Prostate gland (tissue), 2 donors: ENCODE measurements around the gene USP19. TPM values are rescaled to one million over a fixed set of nuclear protein-coding genes. Genes with fewer than 3 reads are reported as not detected.

Experiments
- DNase-seq: peaks from one replicate; pipeline ENCODE4 v3.0.0-alpha.2; 2019; ENCODE audit warnings: low spot score
- H3K27ac ChIP-seq, 2 donors: fragments of 200-600 bp; sonication (generic); 2 replicates each; pipeline ENCODE4 v1.5.1; 2017 to 2019
- H3K27me3 ChIP-seq: fragments of 200-600 bp; sonication (generic); replicated peaks from 2 replicates; pipeline ENCODE4 v1.5.1; 2019; ENCODE audit not compliant: insufficient read depth
- H3K36me3 ChIP-seq, 2 donors: fragments of 200-600 bp; sonication (generic); 1 replicate in 1 of 2; 2 replicates in 1 of 2; pipeline versions ENCODE4 v1.5.1 to v1.8.1; 2017 to 2019
- H3K4me1 ChIP-seq: fragments of 200-600 bp; sonication (generic); replicated peaks from 2 replicates; pipeline ENCODE4 v1.5.1; 2019
- H3K4me3 ChIP-seq, 2 donors: fragments of 200-600 bp; sonication (generic); 2 replicates each; pipeline ENCODE4 v1.5.1; 2017 to 2019
- H3K9me3 ChIP-seq: fragments of 200-600 bp; sonication (generic); 2 replicates; pipeline ENCODE4 v1.5.1; 2017
- CTCF ChIP-seq, 4 experiments: fragments of 200-600 bp in 2 of 4; fragments of 450-650 bp in 2 of 4; sonication (generic) in 2 of 4; IDR thresholded peaks; 1 replicate in 3 of 4; 2 replicates in 1 of 4; pipeline ENCODE4 v1.5.1; 2016 to 2019; ENCODE audit warnings: antibody characterized with exemption in 4 of 4, mild to moderate bottlenecking in 2 of 4, moderate library complexity in 2 of 4
- POLR2A ChIP-seq: fragments of 450-650 bp; IDR thresholded peaks from one replicate; pipeline ENCODE4 v1.6.1; 2016; ENCODE audit warnings: antibody characterized with exemption, mild to moderate bottlenecking
- POLR2AphosphoS5 ChIP-seq: sonication (generic); formaldehyde crosslinking; IDR thresholded peaks from one replicate; pipeline ENCODE4 v1.6.1; 2017; ENCODE audit warnings: antibody characterized with exemption
- WGBS: methylation state at CpG from one replicate; pipeline ENCODE4 v1.1.5; 2018; 5-methylcytosine and 5-hydroxymethylcytosine counted together
- intact Hi-C: fragments of 100-400 bp; cut with DNase I; formaldehyde crosslinking; loops from one replicate; pipeline ENCODE4 v1.14.2; 2022
- total RNA-seq, 2 donors: library from RNA; depleted of rRNA; stranded (reverse); fragments of >200 nt; gene quantifications; one replicate each; pipeline ENCODE4 v1.1.0, GENCODE V29; 2016

The USP19 gene
- total RNA-seq, 2 donors from 2014 or later = 62.7 to 98.2 TPM

DNA sequence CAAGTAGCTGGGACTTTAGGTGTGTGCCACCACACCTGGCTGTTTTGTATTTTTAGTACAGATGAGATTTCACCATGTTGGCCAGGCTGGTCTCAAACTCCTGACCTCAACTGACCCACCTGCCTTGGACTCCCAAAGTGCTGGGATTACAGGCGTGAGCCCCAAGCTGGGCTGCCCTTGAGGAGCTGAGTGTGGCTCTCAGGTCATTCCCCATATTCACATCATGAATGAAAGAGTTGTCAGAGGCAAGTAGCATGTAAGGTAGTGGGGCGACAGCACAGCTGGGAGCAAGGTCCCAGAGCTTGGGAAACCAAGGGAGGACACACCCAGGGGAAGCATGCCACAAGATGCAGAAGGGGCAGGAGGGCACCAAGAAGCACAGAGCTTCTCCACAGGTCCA is 40.6 kb upstream of the USP19 start:
- TF ChIP-seq POLR2A (no peak), POLR2AphosphoS5 (no peak), CTCF (IDR thresholded peaks at IDR 0.05) (no peak)
- no peak overlapping the region for H3K4me3 ChIP-seq

GRCh38 chr3:49158792-49159191 is 38.2 kb upstream of the USP19 start:
- H3K4me1 ChIP-seq = no peaks in the 10 kb centered on the region
- H3K9me3 ChIP-seq = no peaks in the 10 kb centered on the region
- intact Hi-C loops = no loop called here
- no peak overlapping the region for H3K27ac ChIP-seq
- H3K36me3 ChIP-seq = no peaks in the 10 kb centered on the region
- no peak overlapping the region for H3K4me3 ChIP-seq
- H3K27me3 ChIP-seq = no peaks in the 10 kb centered on the region
- WGBS = 78% methylated on average over 2 of the region's 2 CpGs
- no peak for DNase-seq
- no peak for TF ChIP-seq CTCF (IDR thresholded peaks at IDR 0.05)
- no peak for TF ChIP-seq POLR2AphosphoS5
- no peak for TF ChIP-seq POLR2A

More for the DNA sequence above, 40.6 kb upstream of the USP19 start:
- Histone ChIP-seq H3K36me3 (no peaks in the 10 kb centered on the region), H3K27me3 (no peaks in the 10 kb centered on the region), H3K4me1 (no peaks in the 10 kb centered on the region), H3K9me3 (no peaks in the 10 kb centered on the region), H3K27ac (no peak overlapping the region)
- intact Hi-C loops = no loop called here
- DNase-seq = no peak
- WGBS = 95% methylated on average over 2 of the region's 2 CpGs

DNA sequence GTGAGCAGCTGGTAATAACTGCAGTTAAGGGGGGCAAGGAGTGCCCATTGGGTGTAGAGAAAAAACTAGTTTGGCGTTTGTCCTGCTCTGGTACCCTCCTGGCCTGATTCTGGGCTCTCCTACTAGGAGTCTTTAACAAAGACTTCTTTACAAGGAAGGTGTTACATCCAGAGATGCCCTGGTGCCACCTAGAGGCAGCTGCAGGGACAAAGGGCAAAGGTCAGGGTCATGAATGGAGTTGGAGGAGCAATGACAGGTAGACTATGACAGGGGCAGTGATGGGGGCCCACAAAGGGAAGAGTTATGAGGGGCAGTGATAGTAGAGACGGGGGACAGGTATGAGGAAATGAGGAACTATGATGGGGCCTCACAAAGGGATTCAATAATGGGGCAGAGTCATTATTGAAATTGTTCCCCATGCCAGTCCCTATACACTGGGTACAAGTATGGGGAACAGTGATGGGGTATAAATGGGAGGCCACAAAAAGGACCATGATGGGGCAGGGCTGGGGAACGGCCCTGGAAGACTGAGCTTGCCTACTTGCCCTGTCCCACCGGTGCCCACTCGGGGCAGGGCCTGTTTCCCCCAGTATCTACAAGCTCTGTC is 37.6 kb upstream of the USP19 start:
- H3K27me3 ChIP-seq = no peaks in the 10 kb centered on the region
- no peaks in the 10 kb centered on the region for H3K9me3 ChIP-seq
- H3K4me1 ChIP-seq = no peaks in the 10 kb centered on the region
- no peak overlapping the region for H3K27ac ChIP-seq
- intact Hi-C loops = no loop called here
- no peak overlapping the region for H3K4me3 ChIP-seq
- no peaks in the 10 kb centered on the region for H3K36me3 ChIP-seq
- no peak for DNase-seq
- 64% methylated on average over 5 of the region's 5 CpGs for WGBS
- TF ChIP-seq POLR2A = no peak
- TF ChIP-seq POLR2AphosphoS5 = no peak
- TF ChIP-seq CTCF (IDR thresholded peaks at IDR 0.05) = no peak

- WGBS = 59% methylated on average over 1 of the region's 1 CpG
- no peak for TF ChIP-seq POLR2A
- no peak for TF ChIP-seq CTCF (IDR thresholded peaks at IDR 0.05)
- no peak for TF ChIP-seq POLR2AphosphoS5
- Histone ChIP-seq H3K27me3 (no peaks in the 10 kb centered on the region), H3K4me1 (no peaks in the 10 kb centered on the region), H3K4me3 (no peak overlapping the region), H3K9me3 (no peaks in the 10 kb centered on the region), H3K36me3 (no peaks in the 10 kb centered on the region), H3K27ac (no peak overlapping the region)
- no peak for DNase-seq
- intact Hi-C loops = no loop called here
These were observed 36.7 kb upstream of the USP19 start for GRCh38 chr3:49157289-49157688.

- H3K9me3 ChIP-seq = no peaks in the 10 kb centered on the region
- no peaks in the 10 kb centered on the region for H3K36me3 ChIP-seq
- 75% methylated on average over 3 of the region's 3 CpGs for WGBS
- DNase-seq = no peak
- intact Hi-C loops = no loop called here
- no peaks in the 10 kb centered on the region for H3K4me1 ChIP-seq
- no peak overlapping the region for H3K27ac ChIP-seq
- TF ChIP-seq POLR2A = no peak
- no peak for TF ChIP-seq CTCF (IDR thresholded peaks at IDR 0.05)
- TF ChIP-seq POLR2AphosphoS5 = no peak
- H3K4me3 ChIP-seq = no peak overlapping the region
- H3K27me3 ChIP-seq = no peaks in the 10 kb centered on the region
These were observed 32.8 kb upstream of the USP19 start for GRCh38 chr3:49153349-49153912.
